Ureter (tissue), 1 donor: Measurements from ENCODE around the gene AGAP1. TPM values are rescaled to one million over a fixed set of nuclear protein-coding genes. Genes with fewer than 3 reads are reported as not detected.

Experiments
- DNase-seq: peaks from one replicate; pipeline ENCODE4 v3.0.0-alpha.2; 2020; ENCODE audit warnings: low spot score
- total RNA-seq: library from RNA; stranded (reverse); gene quantifications from one replicate; pipeline ENCODE4 v1.2.4, GENCODE V29; 2023
- donor health status: DM: yes; HTN: yes; CAD: no.

The AGAP1 gene
- total RNA-seq, 1 donor from 2014 or later, result 43.2 TPM

DNA sequence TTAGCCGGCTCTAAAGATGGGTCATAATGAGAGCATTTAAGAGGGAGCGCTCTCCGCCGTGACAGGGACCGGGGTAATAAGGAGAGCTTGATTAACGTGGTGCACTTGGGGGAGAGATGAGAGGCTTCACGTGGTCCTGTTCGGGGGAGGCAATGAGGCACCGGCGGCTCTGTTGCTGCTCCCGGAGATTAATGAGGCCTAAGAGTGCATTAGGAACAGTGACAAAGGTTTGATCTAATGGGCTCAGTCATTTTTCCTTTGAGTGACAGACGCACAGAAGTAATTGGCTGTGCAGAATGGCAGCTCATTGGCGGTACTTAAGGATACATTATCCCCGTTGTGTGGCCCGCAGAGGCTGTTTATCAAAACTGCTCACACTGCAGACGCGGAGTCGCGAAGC, 423.7 kb downstream of the AGAP1 start:
- no peak for DNase-seq

- DNase-seq, result no peak
Observed at GRCh38 chr2:235918876-235919275, 425.0 kb downstream of the AGAP1 start.

DNA sequence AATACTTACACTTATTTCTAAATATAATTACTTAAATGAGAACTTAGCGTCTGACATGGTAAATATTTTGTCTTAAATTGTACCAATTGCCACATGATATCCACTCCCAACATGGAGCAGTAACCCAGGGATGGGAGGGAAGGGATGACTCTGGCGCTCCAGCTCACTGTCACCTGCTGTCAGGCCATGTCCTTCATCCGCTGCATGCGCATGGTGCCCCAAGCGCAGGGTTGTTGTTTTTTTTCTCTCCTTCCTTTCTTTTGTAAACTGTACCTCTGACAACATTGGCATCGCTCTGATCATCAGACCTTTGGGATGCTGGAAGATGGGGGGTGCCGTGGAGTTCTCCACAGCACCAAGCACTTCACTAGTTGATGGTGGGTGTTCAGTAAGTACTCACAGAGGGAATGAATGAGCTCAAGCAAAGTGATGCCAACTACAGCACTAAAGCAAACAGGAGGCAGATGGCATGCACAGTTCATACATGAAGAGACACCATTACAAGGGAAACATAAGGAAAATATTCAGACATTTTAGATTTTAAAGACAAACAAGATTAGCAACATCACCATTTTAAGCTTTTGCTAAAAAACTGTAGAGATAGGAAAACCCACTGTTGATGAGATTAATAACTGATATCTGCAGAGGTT, 426.5 kb downstream of the AGAP1 start:
- DNase-seq, result no peak

DNA sequence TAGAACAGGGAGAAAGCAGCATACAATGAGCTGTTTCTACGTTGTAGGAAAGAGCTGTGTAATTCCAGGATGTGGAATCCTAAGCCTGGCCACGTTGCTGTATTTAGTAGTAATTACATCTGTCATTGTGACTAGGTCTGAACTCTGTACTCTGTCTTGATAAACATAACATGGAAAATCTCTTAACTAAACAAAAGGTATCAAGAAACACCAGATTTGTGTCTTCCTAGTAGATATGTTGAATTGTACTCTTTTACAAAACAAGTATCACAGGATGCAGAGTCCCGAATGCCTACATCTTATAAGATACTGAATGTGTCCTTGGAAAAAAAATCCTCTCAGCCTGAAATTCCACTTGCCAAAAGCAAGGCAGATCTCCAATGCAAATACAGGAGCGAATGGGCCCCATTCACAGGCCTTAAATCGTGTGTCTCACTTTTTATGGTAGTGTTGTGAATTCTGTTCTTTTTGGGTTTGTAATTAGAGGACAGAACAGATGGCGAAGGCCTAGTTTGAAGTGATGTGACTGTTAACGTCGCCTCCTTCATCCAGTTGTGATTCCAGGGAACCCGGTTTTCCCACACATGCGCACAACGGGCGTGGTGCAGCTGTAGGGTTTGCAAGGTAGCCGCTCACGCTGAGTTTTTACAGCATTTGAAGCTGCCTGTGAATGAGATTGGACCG, 427.8 kb downstream of the AGAP1 start:
- peak; percentile 5 for DNase-seq

DNA sequence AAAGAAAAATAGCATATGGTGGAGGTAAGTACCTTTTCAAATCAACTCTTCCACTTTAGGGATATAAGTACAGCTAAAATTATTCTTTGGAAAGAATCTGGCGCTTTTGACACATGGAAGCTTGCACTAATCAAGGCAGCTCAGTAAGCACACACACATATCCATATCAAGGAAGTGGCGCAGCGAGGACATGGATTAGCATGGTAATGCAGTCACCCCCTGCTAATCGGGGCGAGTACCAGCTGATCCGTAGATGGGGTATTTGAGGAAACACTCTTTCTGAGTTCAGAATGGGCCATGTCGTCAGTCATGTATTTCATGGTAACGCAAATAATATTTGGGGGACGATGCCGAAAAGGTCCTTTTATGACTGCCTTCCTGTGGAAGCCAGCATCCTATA, 429.0 kb downstream of the AGAP1 start:
- DNase-seq, result peak; percentile 26

- DNase-seq, result peak; percentile 31
Observed at GRCh38 chr2:235923859-235924674, 430.2 kb downstream of the AGAP1 start.

- no peak for DNase-seq
Observed at GRCh38 chr2:235924675-235925063, 430.8 kb downstream of the AGAP1 start.

DNA sequence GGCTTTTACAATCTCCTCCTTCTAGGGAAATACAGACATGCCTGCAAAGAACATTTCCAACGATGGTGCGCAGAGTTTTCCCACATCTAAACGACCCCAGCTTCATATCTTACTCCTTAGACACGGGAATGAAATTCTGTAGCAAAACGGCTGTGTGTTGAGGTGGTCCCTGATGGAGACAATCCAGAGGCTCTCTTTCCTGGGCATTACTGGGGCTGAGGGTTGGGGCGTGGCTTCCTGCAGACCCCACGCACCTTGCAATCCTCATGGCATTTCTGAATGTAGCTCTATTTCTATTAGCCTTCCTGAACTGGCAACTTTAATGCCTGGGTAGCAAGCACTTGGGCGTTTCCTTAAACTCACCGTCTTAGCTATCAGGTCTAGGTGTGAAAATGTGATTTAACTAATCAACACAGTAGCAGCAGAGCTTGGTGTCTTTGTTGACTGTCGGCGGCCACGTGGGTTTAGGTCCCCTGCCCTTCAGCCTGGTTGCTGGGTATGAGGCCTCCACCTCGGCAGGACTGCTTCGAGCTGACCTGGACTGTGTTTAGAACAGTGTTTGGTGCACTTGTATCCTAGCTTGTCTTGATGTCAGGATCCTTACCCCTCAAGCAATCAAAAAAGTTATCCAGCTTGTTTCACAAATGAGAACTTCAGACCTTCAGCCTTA, 431.5 kb downstream of the AGAP1 start:
- peak; percentile 9 for DNase-seq

DNA sequence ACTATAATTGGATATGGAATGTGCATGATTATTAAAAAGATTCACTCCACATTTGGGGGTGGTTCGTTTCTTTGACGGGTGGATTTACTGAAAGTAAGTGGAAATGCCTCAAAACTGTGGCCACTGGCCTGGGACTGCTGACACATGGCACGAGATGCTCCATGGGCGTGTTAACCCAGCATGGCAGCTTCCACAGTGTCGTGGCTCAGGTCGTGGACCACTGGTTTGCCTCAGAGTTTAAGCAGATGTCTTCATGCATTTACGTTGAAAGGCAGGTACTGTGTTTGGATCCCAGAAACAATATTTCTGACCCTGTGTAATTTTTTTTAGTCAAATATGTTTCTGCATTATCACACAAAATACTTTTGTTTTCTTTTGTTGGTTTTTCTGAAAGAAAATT, 432.4 kb downstream of the AGAP1 start:
- DNase-seq, result peak; percentile 12

DNA sequence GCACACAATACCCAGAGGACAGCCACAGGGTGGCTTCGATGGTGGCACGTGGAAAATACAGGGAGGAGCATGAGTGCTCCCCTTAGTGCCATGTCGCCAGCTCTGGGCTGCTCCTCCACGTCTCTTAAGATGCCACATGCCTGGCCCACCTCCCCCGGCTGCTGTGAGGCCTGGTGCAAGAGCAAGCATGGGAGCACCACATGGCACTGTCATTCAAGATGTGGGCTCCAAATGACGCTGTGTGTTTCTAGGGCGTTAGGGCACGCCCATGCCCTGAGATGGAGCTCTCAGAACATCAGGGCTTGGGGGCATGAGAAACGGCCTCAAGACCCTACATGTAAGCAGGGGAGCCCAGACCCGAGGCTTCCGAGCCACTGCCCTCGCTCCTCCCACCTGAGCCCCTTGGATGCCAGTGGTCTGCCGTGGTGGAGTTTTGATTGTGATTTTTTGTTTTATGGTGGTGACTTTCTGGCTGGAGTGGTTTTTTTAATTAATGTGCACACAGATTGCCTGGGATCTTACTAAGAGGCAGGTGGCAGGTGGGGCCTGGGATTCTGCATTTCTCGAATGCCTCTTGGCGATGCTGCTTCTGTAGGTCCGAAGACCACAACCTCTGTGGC, 435.0 kb downstream of the AGAP1 start:
- no peak for DNase-seq

DNA sequence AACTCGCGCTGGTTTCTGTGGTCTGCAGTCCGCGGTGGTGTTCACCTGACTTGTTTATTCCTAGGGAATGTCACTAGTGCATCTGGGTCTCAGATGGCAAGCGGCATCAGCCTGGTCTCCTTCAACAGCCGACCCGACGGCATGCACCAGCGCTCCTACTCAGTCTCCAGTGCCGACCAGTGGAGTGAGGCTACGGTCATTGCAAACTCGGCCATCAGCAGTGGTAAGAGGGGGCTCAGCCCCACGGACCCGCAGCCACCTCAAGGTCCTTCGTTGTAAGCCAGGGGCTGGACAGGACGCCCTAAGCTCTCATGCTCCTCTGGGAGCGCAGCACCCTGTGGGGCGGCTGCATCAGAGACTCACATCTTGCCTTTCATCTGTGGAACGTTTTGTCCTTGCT, 436.9 kb downstream of the AGAP1 start:
- no peak for DNase-seq

- no peak for DNase-seq
Observed at GRCh38 chr2:235931676-235932075, 437.8 kb downstream of the AGAP1 start.

DNA sequence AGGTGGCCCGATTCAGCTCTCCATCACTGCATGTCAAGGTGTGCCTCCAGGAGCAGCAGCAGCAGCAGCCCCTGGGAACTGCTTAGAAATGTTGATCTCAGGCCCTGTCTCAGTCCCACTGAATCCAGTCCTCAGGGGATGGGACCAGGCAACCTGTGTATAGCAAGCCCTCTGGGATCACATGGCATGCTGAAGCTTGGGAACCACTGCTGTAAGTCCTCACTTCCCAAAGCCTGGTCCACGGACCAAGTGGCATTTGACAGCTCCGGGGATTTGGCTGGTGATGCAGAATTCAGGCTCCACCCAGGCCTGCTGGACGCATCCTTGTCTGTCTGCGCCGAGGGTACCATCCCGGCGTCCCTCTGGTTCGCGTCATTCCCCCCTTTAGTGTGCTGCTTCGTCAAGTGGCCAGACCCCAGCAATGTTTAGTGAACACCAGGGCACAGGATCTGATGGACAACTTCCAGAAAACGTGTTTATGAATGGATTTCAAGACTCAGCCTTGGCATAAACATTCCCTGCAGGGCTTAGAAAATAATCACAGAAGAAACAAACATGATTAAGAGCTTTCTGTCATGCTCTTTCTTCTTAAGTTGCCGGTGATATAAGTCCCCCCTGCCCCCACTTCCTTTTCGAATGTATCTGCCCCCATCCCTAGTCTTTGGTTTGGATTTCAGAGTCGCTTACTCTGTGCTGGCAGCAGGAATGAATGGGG, 440.4 kb downstream of the AGAP1 start:
- DNase-seq, result no peak

DNA sequence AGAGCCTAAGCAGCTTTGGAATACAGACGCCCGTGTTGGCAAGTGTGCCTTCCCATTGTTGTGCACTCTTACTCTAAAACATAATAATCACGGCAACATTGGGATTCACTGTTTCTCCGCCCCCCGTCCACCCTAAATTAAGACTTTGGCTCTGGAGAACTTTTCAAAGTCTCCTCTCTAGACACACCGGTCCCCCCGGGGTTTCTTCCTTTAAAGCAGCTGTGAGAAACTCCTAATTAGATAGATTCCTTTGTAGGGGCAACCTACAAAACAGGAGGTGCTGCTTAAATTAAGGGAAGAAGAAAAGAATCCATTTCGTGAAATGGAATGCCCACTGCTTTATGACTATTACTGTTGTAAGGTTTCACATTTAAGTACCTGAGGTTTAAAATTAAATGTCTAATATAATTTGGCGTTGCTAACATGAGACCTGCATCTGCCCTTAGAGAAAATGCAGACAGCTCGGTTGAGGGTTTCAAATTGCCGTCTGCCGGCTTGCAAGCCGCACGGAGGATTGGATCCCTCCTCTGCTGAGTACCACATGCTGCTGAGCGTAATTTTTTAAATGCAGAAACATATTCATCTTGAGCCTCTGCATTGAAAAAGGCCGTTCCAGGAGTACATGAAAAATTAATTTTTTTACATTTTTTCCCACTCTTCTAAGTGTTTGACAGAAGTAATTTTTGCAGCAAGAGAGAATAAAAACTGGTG, 441.1 kb downstream of the AGAP1 start:
- DNase-seq, result no peak

DNA sequence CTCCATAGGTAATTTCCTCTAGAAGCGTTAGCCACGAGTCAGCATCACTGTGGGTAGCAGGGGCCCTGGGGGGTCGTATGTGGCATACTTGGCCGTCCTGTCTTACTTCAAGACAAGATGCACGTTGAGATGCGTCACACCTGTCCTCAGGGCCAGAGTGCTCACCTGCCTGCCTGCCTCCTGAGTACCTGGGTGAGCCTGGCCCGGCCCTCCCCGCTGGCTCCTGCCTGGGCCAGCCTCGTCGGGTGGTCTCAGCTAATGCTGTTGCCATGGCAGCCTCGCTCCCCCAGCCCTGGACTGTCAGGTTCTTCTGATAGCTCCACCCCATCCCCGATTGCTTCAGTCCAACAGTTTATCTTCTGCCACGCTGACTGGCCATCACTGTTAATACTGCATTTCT, 441.9 kb downstream of the AGAP1 start:
- DNase-seq, result no peak

GRCh38 chr2:235936493-235936892, 442.6 kb downstream of the AGAP1 start:
- no peak for DNase-seq

DNA sequence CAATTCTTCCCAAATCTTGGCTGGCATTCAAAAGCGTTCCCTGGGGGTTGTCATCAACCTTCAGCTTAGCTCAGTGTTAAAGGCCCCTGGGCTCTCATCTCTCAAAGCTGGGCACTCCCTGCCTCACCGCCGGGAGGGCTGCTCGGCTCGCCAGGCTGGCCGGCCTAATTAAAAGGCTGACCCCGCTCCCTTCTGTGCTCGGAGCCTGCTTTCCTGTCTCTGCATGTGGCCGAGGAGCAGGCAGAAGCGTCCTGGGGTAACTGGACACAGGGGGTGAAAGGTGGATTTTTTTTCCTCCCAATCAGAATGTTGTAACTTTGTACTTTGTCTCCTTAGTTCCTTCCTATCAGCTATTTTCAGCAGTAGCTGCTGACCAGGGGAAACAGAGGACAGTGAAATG, 443.2 kb downstream of the AGAP1 start:
- DNase-seq, result no peak

DNA sequence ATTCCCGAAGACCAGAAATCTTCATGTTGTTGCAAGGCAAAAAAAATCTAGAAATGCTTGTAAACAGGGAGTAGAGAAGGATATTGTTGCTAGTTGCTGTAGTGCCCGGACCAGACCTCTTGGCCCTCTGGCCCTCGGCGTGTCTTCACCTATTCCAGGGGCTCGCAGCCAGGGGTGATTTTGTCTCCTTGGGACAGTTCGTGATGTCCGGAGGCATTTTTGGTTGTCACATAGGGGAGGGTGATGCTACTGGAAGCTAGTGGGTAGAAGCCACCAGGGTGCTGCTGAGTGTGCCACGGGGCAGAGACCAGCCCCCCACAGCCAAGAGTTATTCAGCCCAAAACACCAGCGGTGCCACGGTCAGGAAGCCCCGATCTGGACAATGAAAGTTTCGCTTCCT, 443.7 kb downstream of the AGAP1 start:
- DNase-seq, result no peak

GRCh38 chr2:235937936-235938335, 444.1 kb downstream of the AGAP1 start:
- DNase-seq, result no peak

DNA sequence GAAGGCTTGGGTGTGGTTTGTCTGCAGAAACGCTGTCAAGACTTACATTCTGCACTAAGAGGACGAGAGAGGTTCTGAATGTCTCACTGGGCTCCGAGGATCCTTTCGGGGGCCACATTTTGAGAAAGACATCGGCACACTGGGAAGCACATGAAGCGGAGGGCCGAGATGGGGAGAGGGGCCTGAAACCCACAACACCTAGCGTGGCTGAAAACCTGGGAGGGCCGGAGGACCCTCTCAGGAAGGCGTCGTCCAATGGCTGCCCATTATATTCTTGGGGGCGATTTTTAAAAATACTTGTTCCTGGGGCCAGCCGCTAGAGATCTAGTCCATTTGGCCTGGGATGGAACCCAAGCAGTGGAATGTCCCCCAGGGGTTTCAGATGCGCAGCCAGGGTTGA, 444.8 kb downstream of the AGAP1 start:
- no peak for DNase-seq

GRCh38 chr2:235939471-235939870, 445.6 kb downstream of the AGAP1 start:
- DNase-seq, result no peak
